Skeletal muscle satellite cell (primary cell): Measurements from ENCODE around the gene PHF19.

ENCODE experiments used
- H3K27me3 ChIP-seq: 2 replicates; pipeline ENCODE4 v1.7.0; 2013; ENCODE audit warnings: low read length; ENCODE audit not compliant: control insufficient read depth, insufficient read depth
- H3K36me3 ChIP-seq: 2 replicates; pipeline ENCODE4 v1.7.0; 2013; ENCODE audit warnings: mild to moderate bottlenecking, control low read depth, low read length; ENCODE audit not compliant: insufficient read depth
- H3K4me1 ChIP-seq: 2 replicates; pipeline ENCODE4 v1.7.0; 2013; ENCODE audit warnings: low read length; ENCODE audit not compliant: control insufficient read depth, insufficient read depth
- H3K4me2 ChIP-seq: 2 replicates; pipeline ENCODE4 v1.7.0; 2013; ENCODE audit warnings: mild to moderate bottlenecking, low read length
- H3K4me3 ChIP-seq: 2 replicates; pipeline ENCODE4 v1.7.0; 2013; ENCODE audit warnings: low read length
- H3K9ac ChIP-seq: 2 replicates; pipeline ENCODE4 v1.7.0; 2013; ENCODE audit warnings: mild to moderate bottlenecking, low read depth, low read length, moderate library complexity
- H3K9me3 ChIP-seq: replicated peaks from 2 replicates; pipeline ENCODE4 v1.7.0; 2013; ENCODE audit warnings: mild to moderate bottlenecking, control low read depth, low read length

Gene PHF19

GRCh38 chr9:120875195-120875565 lies 1.8 kb downstream of the PHF19 start:
- no peaks in the 10 kb centered on the region for H3K9me3 ChIP-seq
- no peaks in the 10 kb centered on the region for H3K27me3 ChIP-seq
- peak overlapping the region; percentile 84 for H3K9ac ChIP-seq
- H3K36me3 ChIP-seq: peaks cover 7% of the 10 kb centered on the region
- H3K4me1 ChIP-seq: peaks cover 18% of the 10 kb centered on the region
- peak overlapping the region; percentile 90 for H3K4me2 ChIP-seq
- H3K4me3 ChIP-seq: peak overlapping the region; percentile 82

- no peaks in the 10 kb centered on the region for H3K27me3 ChIP-seq
- H3K4me1 ChIP-seq: peaks cover 25% of the 10 kb centered on the region
- H3K9ac ChIP-seq: no peak overlapping the region
- peak overlapping the region; percentile 90 for H3K4me2 ChIP-seq
- no peaks in the 10 kb centered on the region for H3K9me3 ChIP-seq
- peaks cover 8% of the 10 kb centered on the region for H3K36me3 ChIP-seq
- no peak overlapping the region for H3K4me3 ChIP-seq
Measured at GRCh38 chr9:120874226-120875194, 2.5 kb downstream of the PHF19 start.

- Histone ChIP-seq H3K27me3 (no peaks in the 10 kb centered on the region), H3K4me3 (no peak overlapping the region), H3K9ac (no peak overlapping the region), H3K36me3 (peaks cover 8% of the 10 kb centered on the region), H3K4me2 (no peak overlapping the region), H3K9me3 (no peaks in the 10 kb centered on the region), H3K4me1 (peaks cover 31% of the 10 kb centered on the region)
Measured at GRCh38 chr9:120873512-120873911, 3.5 kb downstream of the PHF19 start.

GRCh38 chr9:120872791-120873502 lies 4.0 kb downstream of the PHF19 start:
- Histone ChIP-seq H3K9me3 (no peaks in the 10 kb centered on the region), H3K27me3 (no peaks in the 10 kb centered on the region), H3K4me3 (no peak overlapping the region), H3K4me2 (no peak overlapping the region), H3K4me1 (peaks cover 37% of the 10 kb centered on the region), H3K9ac (no peak overlapping the region), H3K36me3 (peaks cover 8% of the 10 kb centered on the region)

- no peak overlapping the region for H3K9ac ChIP-seq
- H3K27me3 ChIP-seq: no peaks in the 10 kb centered on the region
- H3K4me3 ChIP-seq: no peak overlapping the region
- peaks cover 22% of the 10 kb centered on the region for H3K4me1 ChIP-seq
- H3K9me3 ChIP-seq: no peaks in the 10 kb centered on the region
- no peak overlapping the region for H3K4me2 ChIP-seq
- peaks cover 25% of the 10 kb centered on the region for H3K36me3 ChIP-seq
Measured at GRCh38 chr9:120870206-120870605, 6.8 kb downstream of the PHF19 start.

- peak overlapping the region; percentile 71 for H3K9ac ChIP-seq
- H3K4me2 ChIP-seq: peak overlapping the region; percentile 86
- H3K27me3 ChIP-seq: no peaks in the 10 kb centered on the region
- peaks cover 25% of the 10 kb centered on the region for H3K36me3 ChIP-seq
- H3K4me3 ChIP-seq: peak overlapping the region; percentile 82
- H3K9me3 ChIP-seq: no peaks in the 10 kb centered on the region
- peaks cover 22% of the 10 kb centered on the region for H3K4me1 ChIP-seq
Measured at GRCh38 chr9:120869726-120870125, 7.3 kb downstream of the PHF19 start.

GRCh38 chr9:120869360-120869687 lies 7.7 kb downstream of the PHF19 start:
- peak overlapping the region; percentile 82 for H3K4me3 ChIP-seq
- H3K36me3 ChIP-seq: peaks cover 25% of the 10 kb centered on the region
- H3K9me3 ChIP-seq: no peaks in the 10 kb centered on the region
- peak overlapping the region; percentile 86 for H3K4me2 ChIP-seq
- peak overlapping the region; percentile 71 for H3K9ac ChIP-seq
- no peaks in the 10 kb centered on the region for H3K27me3 ChIP-seq
- peaks cover 22% of the 10 kb centered on the region for H3K4me1 ChIP-seq

- Histone ChIP-seq H3K4me1 (peaks cover 22% of the 10 kb centered on the region), H3K4me3 (peak overlapping the region; percentile 82), H3K9ac (peak overlapping the region; percentile 71), H3K36me3 (peaks cover 25% of the 10 kb centered on the region), H3K27me3 (no peaks in the 10 kb centered on the region), H3K9me3 (no peaks in the 10 kb centered on the region), H3K4me2 (peak overlapping the region; percentile 86)
Measured at GRCh38 chr9:120868676-120869359, 8.2 kb downstream of the PHF19 start.

- Histone ChIP-seq H3K36me3 (peaks cover 29% of the 10 kb centered on the region), H3K4me1 (peaks cover 22% of the 10 kb centered on the region)
Measured at GRCh38 chr9:120868339-120868675, 8.7 kb downstream of the PHF19 start.

GRCh38 chr9:120867676-120868338 lies 9.2 kb downstream of the PHF19 start:
- Histone ChIP-seq H3K9ac (no peak overlapping the region), H3K36me3 (peaks cover 28% of the 10 kb centered on the region), H3K27me3 (no peaks in the 10 kb centered on the region)

More at GRCh38 chr9:120868339-120868675, 8.7 kb downstream of the PHF19 start:
- H3K4me2 ChIP-seq: peak overlapping the region; percentile 83
- peak overlapping the region; percentile 67 for H3K4me3 ChIP-seq
- peak overlapping the region; percentile 53 for H3K9ac ChIP-seq
- H3K27me3 ChIP-seq: no peaks in the 10 kb centered on the region
- no peaks in the 10 kb centered on the region for H3K9me3 ChIP-seq

GRCh38 chr9:120866651-120867050 lies 10.3 kb downstream of the PHF19 start:
- H3K4me3 ChIP-seq: no peak overlapping the region
- no peaks in the 10 kb centered on the region for H3K9me3 ChIP-seq
- no peak overlapping the region for H3K9ac ChIP-seq
- peaks cover 22% of the 10 kb centered on the region for H3K4me1 ChIP-seq
- no peak overlapping the region for H3K4me2 ChIP-seq
- H3K27me3 ChIP-seq: no peaks in the 10 kb centered on the region
- H3K36me3 ChIP-seq: peaks cover 38% of the 10 kb centered on the region

More at GRCh38 chr9:120867676-120868338, 9.2 kb downstream of the PHF19 start:
- H3K9me3 ChIP-seq: no peaks in the 10 kb centered on the region
- H3K4me1 ChIP-seq: peaks cover 22% of the 10 kb centered on the region
- peak overlapping the region; percentile 83 for H3K4me2 ChIP-seq
- H3K4me3 ChIP-seq: peak overlapping the region; percentile 67
